Erythroblast (primary cell): ENCODE measurements around the gene CTCF.

Source experiments
- GATA1 ChIP-seq: IDR thresholded peaks from 2 replicates; pipeline ENCODE4 v1.6.1; 2011; ENCODE audit warnings: low read depth, mild to moderate bottlenecking, control low read depth, low read length, moderate library complexity
- POLR2A ChIP-seq: IDR thresholded peaks from 2 replicates; pipeline ENCODE4 v1.6.1; 2011; ENCODE audit warnings: mild to moderate bottlenecking, low read length

GRCh38 chr16:67517661-67518423 lies 44.5 kb upstream of the CTCF start:
- TF ChIP-seq POLR2A: no peak
- no peak for TF ChIP-seq GATA1
